HG02759 (cell line): ENCODE measurements around the gene ZNF688.

Source experiments
- ATAC-seq: cut with Tn5 transposase; IDR thresholded peaks from one replicate; pipeline ENCODE4 v1.9.1; 2021; ENCODE audit warnings: mild to moderate bottlenecking, moderate library complexity; ENCODE audit not compliant: unreplicated experiment

The ZNF688 gene

DNA sequence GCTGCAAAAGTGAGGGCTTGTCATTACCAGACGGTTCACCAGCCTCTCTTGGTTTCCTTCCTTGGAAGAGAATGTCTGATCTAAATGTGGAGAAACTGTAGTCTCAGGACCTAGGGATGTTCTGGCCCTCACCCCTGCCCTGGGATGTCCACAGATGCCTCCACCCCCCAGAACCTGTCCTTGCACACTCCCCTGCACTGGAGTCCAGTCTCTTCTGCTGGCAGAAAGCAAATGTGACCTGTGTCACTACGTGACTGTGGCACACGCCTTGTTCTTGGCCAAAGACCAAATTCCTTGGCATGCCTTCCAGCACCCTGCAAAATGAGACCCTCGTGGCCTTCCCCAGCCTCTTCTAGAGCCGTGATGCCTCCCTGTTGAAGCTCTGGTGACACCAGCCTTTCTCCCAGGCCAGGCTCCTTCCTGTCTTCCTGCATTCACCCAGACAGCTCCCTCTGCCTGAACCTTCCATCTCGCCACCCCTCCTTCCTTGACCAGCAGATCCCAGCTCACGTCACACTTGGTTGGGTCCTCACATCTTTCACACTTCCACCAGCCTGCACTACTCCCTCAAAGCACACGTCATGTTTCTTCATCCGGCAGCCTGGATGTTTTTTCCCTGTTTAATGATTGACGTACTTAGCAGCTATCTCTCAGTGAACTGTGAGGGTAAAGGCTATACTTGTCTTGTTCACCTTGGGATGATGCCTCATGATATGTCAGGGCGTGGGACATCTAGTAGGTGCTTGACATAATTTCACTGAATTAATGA is 49.5 kb downstream of the ZNF688 start:
- ATAC-seq: no peak

DNA sequence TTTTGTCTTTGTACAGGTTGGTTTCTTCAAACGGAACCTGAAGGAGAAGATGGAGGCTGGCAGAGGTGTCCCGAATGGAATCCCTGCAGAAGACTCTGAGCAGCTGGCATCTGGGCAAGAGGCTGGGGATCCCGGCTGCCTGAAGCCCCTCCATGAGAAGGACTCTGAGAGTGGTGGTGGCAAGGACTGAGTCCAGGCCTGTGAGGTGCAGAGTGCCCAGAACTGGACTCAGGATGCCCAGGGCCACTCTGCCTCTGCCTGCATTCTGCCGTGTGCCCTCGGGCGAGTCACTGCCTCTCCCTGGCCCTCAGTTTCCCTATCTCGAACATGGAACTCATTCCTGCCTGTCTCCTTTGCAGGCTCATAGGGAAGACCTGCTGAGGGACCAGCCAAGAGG is 50.0 kb downstream of the ZNF688 start:
- ATAC-seq: no peak
